HCT116 (cell line): Measurements from ENCODE around the gene TMEM181.

Experiments
- EZH2 ChIP-seq: fragments of 200-600 bp; sonication (generic); IDR thresholded peaks from 2 replicates; pipeline ENCODE4 v1.6.1; 2017; ENCODE audit warnings: antibody characterized with exemption, mixed run types
- JUND ChIP-seq: IDR thresholded peaks from 2 replicates; pipeline ENCODE4 v1.6.1; 2012
- POLR2A ChIP-seq: IDR thresholded peaks from 2 replicates; pipeline ENCODE4 v1.7.0; 2011; ENCODE audit warnings: borderline replicate concordance; ENCODE audit not compliant: insufficient read depth, insufficient read length; ENCODE audit errors: extremely low read depth
- ZNF274 ChIP-seq: fragments of 200-500 bp; sonication (Bioruptor generic); IDR thresholded peaks from 2 replicates; pipeline ENCODE4 v1.6.1; 2014; ENCODE audit warnings: mild to moderate bottlenecking, low read depth, low read length, inconsistent platforms
- TF ChIP-seq, protein P1 (sequence below), 3 experiments: fragments of 200-600 bp in 1 of 3; sonication (generic) in 1 of 3; IDR thresholded peaks in 2 of 3; conservative IDR thresholded peaks in 1 of 3; 2 replicates each; pipeline ENCODE4 v1.5.1; 2012 to 2017; ENCODE audit warnings: low read depth in 2 of 3, low read length in 2 of 3, antibody characterized with exemption in 1 of 3, borderline replicate concordance in 1 of 3, control low read depth in 1 of 3, mild to moderate bottlenecking in 1 of 3, mixed read lengths in 1 of 3, mixed run types in 1 of 3, moderate library complexity in 1 of 3; ENCODE audit not compliant: insufficient read depth in 1 of 3
- TF ChIP-seq, protein P2 (sequence below): IDR thresholded peaks from 2 replicates; pipeline ENCODE4 v1.6.1; 2012

DNA sequence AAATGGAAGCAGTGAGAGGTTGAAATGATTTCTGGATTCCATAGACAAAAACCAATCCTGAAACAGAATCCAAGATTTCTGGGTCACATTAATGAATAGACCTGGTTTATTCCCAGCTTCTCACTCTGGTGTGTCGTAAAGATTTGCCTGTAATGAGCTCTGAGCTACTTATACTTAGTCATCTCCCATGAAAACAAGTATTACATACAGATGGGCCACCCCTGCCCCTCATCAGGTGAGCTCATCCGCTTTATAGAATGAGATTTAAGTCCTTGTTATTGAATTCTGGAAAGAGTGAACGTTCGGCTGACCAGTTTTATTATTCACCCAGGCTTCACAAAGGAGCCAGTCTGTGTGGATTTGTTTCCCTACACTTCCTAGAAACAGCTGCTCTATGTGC is 47.1 kb upstream of the TMEM181 start:
- TF ChIP-seq, protein P1, sequence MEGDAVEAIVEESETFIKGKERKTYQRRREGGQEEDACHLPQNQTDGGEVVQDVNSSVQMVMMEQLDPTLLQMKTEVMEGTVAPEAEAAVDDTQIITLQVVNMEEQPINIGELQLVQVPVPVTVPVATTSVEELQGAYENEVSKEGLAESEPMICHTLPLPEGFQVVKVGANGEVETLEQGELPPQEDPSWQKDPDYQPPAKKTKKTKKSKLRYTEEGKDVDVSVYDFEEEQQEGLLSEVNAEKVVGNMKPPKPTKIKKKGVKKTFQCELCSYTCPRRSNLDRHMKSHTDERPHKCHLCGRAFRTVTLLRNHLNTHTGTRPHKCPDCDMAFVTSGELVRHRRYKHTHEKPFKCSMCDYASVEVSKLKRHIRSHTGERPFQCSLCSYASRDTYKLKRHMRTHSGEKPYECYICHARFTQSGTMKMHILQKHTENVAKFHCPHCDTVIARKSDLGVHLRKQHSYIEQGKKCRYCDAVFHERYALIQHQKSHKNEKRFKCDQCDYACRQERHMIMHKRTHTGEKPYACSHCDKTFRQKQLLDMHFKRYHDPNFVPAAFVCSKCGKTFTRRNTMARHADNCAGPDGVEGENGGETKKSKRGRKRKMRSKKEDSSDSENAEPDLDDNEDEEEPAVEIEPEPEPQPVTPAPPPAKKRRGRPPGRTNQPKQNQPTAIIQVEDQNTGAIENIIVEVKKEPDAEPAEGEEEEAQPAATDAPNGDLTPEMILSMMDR (IDR thresholded peaks at IDR 0.05 in 2 of 3, conservative IDR thresholded peaks at IDR 0.05 in 1 of 3; ENCODE audit: borderline replicate concordance in 1 of 3, insufficient read depth in 1 of 3, low read depth in 2 of 3, low read length in 2 of 3) = no peak
- TF ChIP-seq, protein P2, sequence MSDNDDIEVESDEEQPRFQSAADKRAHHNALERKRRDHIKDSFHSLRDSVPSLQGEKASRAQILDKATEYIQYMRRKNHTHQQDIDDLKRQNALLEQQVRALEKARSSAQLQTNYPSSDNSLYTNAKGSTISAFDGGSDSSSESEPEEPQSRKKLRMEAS = no peak
- TF ChIP-seq EZH2 = no peak
- no peak for TF ChIP-seq POLR2A
- no peak for TF ChIP-seq JUND
- TF ChIP-seq ZNF274 = no peak
